GM12891 (cell line): ENCODE data around the gene PSMD11.

Experiments used
- PAX5 ChIP-seq: IDR thresholded peaks from 2 replicates; pipeline ENCODE4 v1.6.1; 2011; ENCODE audit warnings: low read length, moderate library complexity, mild to moderate bottlenecking; ENCODE audit not compliant: insufficient read depth, severe bottlenecking
- POLR2A ChIP-seq: IDR thresholded peaks from 2 replicates; pipeline ENCODE4 v1.6.1; 2011; ENCODE audit warnings: low read depth, low read length, control low read depth
- POLR2AphosphoS5 ChIP-seq: IDR thresholded peaks from 2 replicates; pipeline ENCODE4 v1.6.1; 2011; ENCODE audit warnings: low read depth, low read length, control low read depth
- TAF1 ChIP-seq: IDR thresholded peaks from 2 replicates; pipeline ENCODE4 v1.6.1; 2011; ENCODE audit warnings: low read depth, low read length, control low read depth

- TF ChIP-seq POLR2A: no peak
- no peak for TF ChIP-seq POLR2AphosphoS5
- no peak for TF ChIP-seq TAF1
- TF ChIP-seq PAX5: no peak
Observed at GRCh38 chr17:32470405-32471167, 26.3 kb downstream of the PSMD11 start.
